Spleen (tissue), 11 donors: ENCODE results near the gene SEC22A. TPM values are rescaled to one million over a fixed set of nuclear protein-coding genes. Genes with fewer than 3 reads are reported as not detected.

Source experiments
- DNase-seq: peaks from one replicate; pipeline ENCODE4 v3.0.0-alpha.2; 2020
- H3K27ac ChIP-seq, 8 donors: fragments of 200-600 bp; sonication (generic) in 7 of 8; 1 replicate in 4 of 8; 2 replicates in 4 of 8; pipeline versions ENCODE4 v1.5.0 to v1.8.0; 2016 to 2021; ENCODE audit warnings: inconsistent platforms in 4 of 8, mild to moderate bottlenecking in 4 of 8, moderate library complexity in 1 of 8
- H3K27me3 ChIP-seq, 7 donors: fragments of 200-600 bp; sonication (generic) in 6 of 7; replicated peaks in 1 of 7; 1 replicate in 4 of 7; 2 replicates in 3 of 7; pipeline versions ENCODE4 v1.5.0 to v1.8.0; 2016 to 2021; ENCODE audit warnings: inconsistent platforms in 3 of 7, mild to moderate bottlenecking in 1 of 7
- H3K36me3 ChIP-seq, 6 donors: fragments of 200-600 bp; sonication (generic) in 5 of 6; 1 replicate in 4 of 6; 2 replicates in 2 of 6; pipeline versions ENCODE4 v1.5.0 to v1.8.0; 2016 to 2021; ENCODE audit warnings: inconsistent platforms in 2 of 6
- H3K4me1 ChIP-seq, 6 donors: fragments of 200-600 bp; sonication (generic) in 5 of 6; 1 replicate in 3 of 6; 2 replicates in 3 of 6; pipeline versions ENCODE4 v1.5.0 to v1.8.0; 2016 to 2021; ENCODE audit warnings: inconsistent platforms in 3 of 6
- H3K4me3 ChIP-seq, 8 donors: fragments of 200-600 bp; sonication (generic) in 7 of 8; 1 replicate in 4 of 8; 2 replicates in 4 of 8; pipeline versions ENCODE4 v1.5.0 to v1.8.0; 2016 to 2021; ENCODE audit warnings: inconsistent platforms in 4 of 8, mild to moderate bottlenecking in 4 of 8, moderate library complexity in 2 of 8
- H3K9me3 ChIP-seq, 8 donors: fragments of 200-600 bp; sonication (generic) in 7 of 8; 1 replicate in 4 of 8; 2 replicates in 4 of 8; pipeline versions ENCODE4 v1.5.0 to v1.8.0; 2016 to 2021; ENCODE audit warnings: inconsistent platforms in 4 of 8
- POLR2A ChIP-seq, 3 donors: fragments of 450-650 bp; IDR thresholded peaks; one replicate each; pipeline ENCODE4 v1.5.1; 2017; ENCODE audit warnings: antibody characterized with exemption in 3 of 3, mild to moderate bottlenecking in 1 of 3
- POLR2AphosphoS5 ChIP-seq, 3 donors: sonication (generic); formaldehyde crosslinking; IDR thresholded peaks; one replicate each; pipeline ENCODE4 v1.5.1; 2017; ENCODE audit warnings: antibody characterized with exemption in 3 of 3
- WGBS, 5 donors: extraction: QIAGEN DNeasy Blood & Tissue Kit in 3 of 5; methylation state at CpG; one replicate each; pipeline versions ENCODE4 v1.1.5 to v1.1.7; 2013 to 2018; 5-methylcytosine and 5-hydroxymethylcytosine counted together
- intact Hi-C: fragments of 100-400 bp; cut with DNase I; formaldehyde crosslinking; loops from one replicate; pipeline ENCODE4 v1.15.0; 2023; ENCODE audit warnings: low total_unique reads
- microRNA-seq, 3 donors: library from miRNA; unstranded; fragments of <30 nt; microRNA quantifications; one replicate each; pipeline versions ENCODE4 to v1.1.0, GENCODE V29; 2019 to 2020
- polyA plus RNA-seq, 3 donors: library from polyadenylated mRNA; stranded (reverse); fragments of 200-250 nt; gene quantifications; one replicate each; pipeline ENCODE4 v1.2.1, GENCODE V29; 2013
- total RNA-seq, 7 donors: library from RNA; depleted of rRNA in 3 of 7; stranded (reverse); fragments of >200 nt in 3 of 7; fragmentation: NEBNext Ultra II Directional in 4 of 7; extraction: Animal tissue kit (Norgen Biotek cat#: 25700) in 4 of 7; gene quantifications; one replicate each; pipeline versions ENCODE4 v1.1.0 to v1.2.1, GENCODE V29; 2016 to 2021
- TF ChIP-seq, protein P1 (sequence below), 11 experiments: fragments of 200-600 bp in 7 of 11; fragments of 450-650 bp in 4 of 11; sonication (generic) in 4 of 11; IDR thresholded peaks in 8 of 11; conservative IDR thresholded peaks in 3 of 11; 1 replicate in 7 of 11; 2 replicates in 4 of 11; pipeline versions ENCODE4 v1.4.0 to v1.8.0; 2016 to 2021; ENCODE audit warnings: antibody characterized with exemption in 11 of 11, inconsistent platforms in 4 of 11, mild to moderate bottlenecking in 1 of 11
- donor health status: healthy with polysubstance abuse.
- donor health status: DM: no; HTN: no; CAD: no; lungs with moderate emphysema.
- donor health status: DM: no; HTN: no; CAD: no.
- donor health status: Bipolar disorder and iron deficiency.
- donor health status: healthy.
- donor health status: DM: no; HTN: no; CAD: no.
- donor health status: DM: yes; HTN: yes; CAD: no.

SEC22A gene
- total and polyA plus RNA-seq, 10 donors, result 6.8 to 40.6 (median 14.2) TPM

DNA sequence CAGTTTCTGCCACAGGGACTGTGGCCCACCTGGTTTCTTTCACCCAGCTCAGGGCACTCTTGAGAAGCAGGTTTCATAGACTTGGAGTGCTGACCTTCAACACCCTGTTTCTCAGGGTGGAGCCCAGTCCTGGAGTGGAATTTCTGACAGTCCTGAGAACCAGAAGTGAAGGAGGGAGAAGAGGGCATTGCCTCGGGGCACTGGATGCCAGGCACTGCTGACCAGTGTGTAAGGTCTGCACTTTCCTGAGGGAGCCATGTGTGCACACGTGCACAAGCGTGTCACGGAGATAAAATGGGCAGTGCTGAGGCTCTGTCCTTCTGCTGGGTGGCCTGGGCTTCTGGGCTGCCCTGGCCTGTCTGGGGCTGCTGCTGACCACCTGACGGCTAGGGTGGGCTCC, 118.5 kb downstream of the SEC22A start:
- Histone ChIP-seq H3K27ac (no peak overlapping the region), H3K4me1 (no peaks in the 10 kb centered on the region), H3K4me3 (no peak overlapping the region), H3K36me3 (peaks cover 0 to 5% (median 0%) of the 10 kb centered on the region in 6 donors), H3K27me3 (peaks cover 0 to 36% (median 0%) of the 10 kb centered on the region in 7 donors), H3K9me3 (no peaks in the 10 kb centered on the region)
- peak; percentile 52 for DNase-seq
- intact Hi-C loops, result no loop called here
- WGBS, 5 donors, result 79 to 93% (median 89%) methylated on average over 5 of the region's 5 CpGs
- TF ChIP-seq POLR2AphosphoS5 (IDR thresholded peaks at IDR 0.05) (no peak), POLR2A (IDR thresholded peaks at IDR 0.05) (no peak)
- TF ChIP-seq, protein P1, sequence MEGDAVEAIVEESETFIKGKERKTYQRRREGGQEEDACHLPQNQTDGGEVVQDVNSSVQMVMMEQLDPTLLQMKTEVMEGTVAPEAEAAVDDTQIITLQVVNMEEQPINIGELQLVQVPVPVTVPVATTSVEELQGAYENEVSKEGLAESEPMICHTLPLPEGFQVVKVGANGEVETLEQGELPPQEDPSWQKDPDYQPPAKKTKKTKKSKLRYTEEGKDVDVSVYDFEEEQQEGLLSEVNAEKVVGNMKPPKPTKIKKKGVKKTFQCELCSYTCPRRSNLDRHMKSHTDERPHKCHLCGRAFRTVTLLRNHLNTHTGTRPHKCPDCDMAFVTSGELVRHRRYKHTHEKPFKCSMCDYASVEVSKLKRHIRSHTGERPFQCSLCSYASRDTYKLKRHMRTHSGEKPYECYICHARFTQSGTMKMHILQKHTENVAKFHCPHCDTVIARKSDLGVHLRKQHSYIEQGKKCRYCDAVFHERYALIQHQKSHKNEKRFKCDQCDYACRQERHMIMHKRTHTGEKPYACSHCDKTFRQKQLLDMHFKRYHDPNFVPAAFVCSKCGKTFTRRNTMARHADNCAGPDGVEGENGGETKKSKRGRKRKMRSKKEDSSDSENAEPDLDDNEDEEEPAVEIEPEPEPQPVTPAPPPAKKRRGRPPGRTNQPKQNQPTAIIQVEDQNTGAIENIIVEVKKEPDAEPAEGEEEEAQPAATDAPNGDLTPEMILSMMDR (IDR thresholded peaks at IDR 0.05 in 8 of 11, conservative IDR thresholded peaks at IDR 0.05 in 3 of 11), result no peak

DNA sequence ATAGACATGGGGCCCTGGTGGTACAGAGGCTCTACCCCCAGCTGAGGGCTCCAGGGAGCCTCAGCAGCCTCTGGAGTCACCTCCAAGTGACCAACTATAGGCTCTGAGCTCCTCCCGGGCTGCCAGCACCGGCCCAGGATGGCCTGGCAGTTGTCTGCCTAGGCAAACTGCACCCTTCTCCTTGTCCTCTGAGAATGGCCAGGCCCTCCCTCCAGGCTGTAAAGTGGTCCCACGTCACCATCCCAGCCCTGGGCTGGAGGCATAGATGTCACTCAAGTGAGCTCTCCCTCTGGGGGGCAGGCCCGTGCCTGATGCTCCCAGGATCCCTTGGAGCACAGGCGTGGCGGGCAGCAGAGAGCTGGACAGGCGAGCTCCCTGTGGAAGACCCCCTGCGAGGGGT, 120.1 kb downstream of the SEC22A start:
- Histone ChIP-seq H3K4me1 (no peaks in the 10 kb centered on the region), H3K27me3 (peaks cover 0 to 31% (median 0%) of the 10 kb centered on the region in 7 donors), H3K9me3 (no peaks in the 10 kb centered on the region), H3K27ac (no peak overlapping the region), H3K4me3 (no peak overlapping the region), H3K36me3 (peaks cover 0 to 5% (median 0%) of the 10 kb centered on the region in 6 donors)
- DNase-seq, result peak; percentile 52
- intact Hi-C loops, result no loop called here
- no peak for TF ChIP-seq POLR2AphosphoS5 (IDR thresholded peaks at IDR 0.05)
- TF ChIP-seq POLR2A (IDR thresholded peaks at IDR 0.05), result no peak
- TF ChIP-seq, protein P1 (IDR thresholded peaks at IDR 0.05 in 8 of 11, conservative IDR thresholded peaks at IDR 0.05 in 3 of 11), result no peak
- 81 to 91% (median 89%) methylated on average over 1 to 8 of the region's 8 CpGs for WGBS, 5 donors

DNA sequence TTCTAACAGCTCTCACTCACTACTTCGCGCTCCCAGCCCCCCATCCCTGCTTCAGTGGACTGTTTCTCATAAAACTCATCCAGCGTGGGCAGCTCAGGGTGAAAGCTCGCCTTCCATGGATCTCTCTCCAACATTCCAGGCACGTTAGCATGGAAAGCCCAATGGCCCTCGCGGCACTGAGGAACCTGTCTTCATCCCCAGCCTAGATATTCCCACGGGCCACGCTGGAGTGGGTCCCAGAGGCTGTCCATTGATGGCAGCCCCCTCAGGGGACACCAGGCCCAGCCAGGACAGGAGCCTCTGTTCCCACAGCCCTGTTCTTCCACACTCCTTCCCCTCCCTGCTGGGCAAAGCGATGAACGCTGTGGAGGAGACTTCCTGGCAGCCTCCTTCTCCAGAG, 121.1 kb downstream of the SEC22A start:
- 79 to 85% (median 84%) methylated on average over 9 to 11 of the region's 11 CpGs for WGBS, 5 donors
- peak overlapping the region in 1 of 8 donors; percentile 17 for H3K27ac ChIP-seq
- TF ChIP-seq POLR2A (IDR thresholded peaks at IDR 0.05) (no peak), POLR2AphosphoS5 (IDR thresholded peaks at IDR 0.05) (no peak)
- TF ChIP-seq, protein P1 (IDR thresholded peaks at IDR 0.05 in 8 of 11, conservative IDR thresholded peaks at IDR 0.05 in 3 of 11), result no peak
- DNase-seq, result peak; percentile 58
- peaks cover 0 to 32% (median 0%) of the 10 kb centered on the region in 7 donors for H3K27me3 ChIP-seq
- H3K4me3 ChIP-seq, result no peak overlapping the region
- intact Hi-C loops, result no loop called here
- H3K9me3 ChIP-seq, result no peaks in the 10 kb centered on the region
- H3K36me3 ChIP-seq, result peaks cover 0 to 5% (median 0%) of the 10 kb centered on the region in 6 donors
- H3K4me1 ChIP-seq, result no peaks in the 10 kb centered on the region

Small RNAs within 50 kb of the gene (microRNA-seq; reads per million reads assigned to microRNA genes)
- gene MIR7110, result 0 to 0.36 (median 0.28) reads per million in 3 donors

Other genes with a start within 250 kb of the SEC22A start
- gene SEMA5B, start 174.2 kb upstream of the SEC22A start, total RNA-seq, result under 1 TPM in 4 of 7 donors, not detected in 3; 0.09 to 0.63 (median 0.41) TPM
- under 1 TPM; 0.41 to 0.51 (median 0.41) TPM for gene SEMA5B, start 174.2 kb upstream of the SEC22A start, polyA plus RNA-seq
- 10 to 100 TPM; 16.9 to 30.2 (median 22.1) TPM for gene PDIA5, start 134.9 kb upstream of the SEC22A start, total RNA-seq
- 1 to 10 TPM; 5.8 to 8.9 (median 7.3) TPM for gene PDIA5, start 134.9 kb upstream of the SEC22A start, polyA plus RNA-seq
- 10 to 100 TPM in 6 of 7 donors, 1 to 10 TPM in 1; 9.5 to 20.6 (median 13.8) TPM for gene ADCY5, start 247.1 kb downstream of the SEC22A start, total RNA-seq
- 1 to 10 TPM; 1.7 to 3.7 (median 2.0) TPM for gene ADCY5, start 247.1 kb downstream of the SEC22A start, polyA plus RNA-seq